ENCODE measurements around the gene CIP2A.

- TF ChIP-seq, protein P1, sequence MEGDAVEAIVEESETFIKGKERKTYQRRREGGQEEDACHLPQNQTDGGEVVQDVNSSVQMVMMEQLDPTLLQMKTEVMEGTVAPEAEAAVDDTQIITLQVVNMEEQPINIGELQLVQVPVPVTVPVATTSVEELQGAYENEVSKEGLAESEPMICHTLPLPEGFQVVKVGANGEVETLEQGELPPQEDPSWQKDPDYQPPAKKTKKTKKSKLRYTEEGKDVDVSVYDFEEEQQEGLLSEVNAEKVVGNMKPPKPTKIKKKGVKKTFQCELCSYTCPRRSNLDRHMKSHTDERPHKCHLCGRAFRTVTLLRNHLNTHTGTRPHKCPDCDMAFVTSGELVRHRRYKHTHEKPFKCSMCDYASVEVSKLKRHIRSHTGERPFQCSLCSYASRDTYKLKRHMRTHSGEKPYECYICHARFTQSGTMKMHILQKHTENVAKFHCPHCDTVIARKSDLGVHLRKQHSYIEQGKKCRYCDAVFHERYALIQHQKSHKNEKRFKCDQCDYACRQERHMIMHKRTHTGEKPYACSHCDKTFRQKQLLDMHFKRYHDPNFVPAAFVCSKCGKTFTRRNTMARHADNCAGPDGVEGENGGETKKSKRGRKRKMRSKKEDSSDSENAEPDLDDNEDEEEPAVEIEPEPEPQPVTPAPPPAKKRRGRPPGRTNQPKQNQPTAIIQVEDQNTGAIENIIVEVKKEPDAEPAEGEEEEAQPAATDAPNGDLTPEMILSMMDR (conservative IDR thresholded peaks at IDR 0.05; ENCODE audit: low read depth in 2 of 2), result no peak
- no peak for TF ChIP-seq JUNB (IDR thresholded peaks at IDR 0.05; ENCODE audit: unreplicated experiment)
- no peak for TF ChIP-seq EZH2 (IDR thresholded peaks at IDR 0.05; ENCODE audit: low read depth, unreplicated experiment)
- TF ChIP-seq, protein P2, sequence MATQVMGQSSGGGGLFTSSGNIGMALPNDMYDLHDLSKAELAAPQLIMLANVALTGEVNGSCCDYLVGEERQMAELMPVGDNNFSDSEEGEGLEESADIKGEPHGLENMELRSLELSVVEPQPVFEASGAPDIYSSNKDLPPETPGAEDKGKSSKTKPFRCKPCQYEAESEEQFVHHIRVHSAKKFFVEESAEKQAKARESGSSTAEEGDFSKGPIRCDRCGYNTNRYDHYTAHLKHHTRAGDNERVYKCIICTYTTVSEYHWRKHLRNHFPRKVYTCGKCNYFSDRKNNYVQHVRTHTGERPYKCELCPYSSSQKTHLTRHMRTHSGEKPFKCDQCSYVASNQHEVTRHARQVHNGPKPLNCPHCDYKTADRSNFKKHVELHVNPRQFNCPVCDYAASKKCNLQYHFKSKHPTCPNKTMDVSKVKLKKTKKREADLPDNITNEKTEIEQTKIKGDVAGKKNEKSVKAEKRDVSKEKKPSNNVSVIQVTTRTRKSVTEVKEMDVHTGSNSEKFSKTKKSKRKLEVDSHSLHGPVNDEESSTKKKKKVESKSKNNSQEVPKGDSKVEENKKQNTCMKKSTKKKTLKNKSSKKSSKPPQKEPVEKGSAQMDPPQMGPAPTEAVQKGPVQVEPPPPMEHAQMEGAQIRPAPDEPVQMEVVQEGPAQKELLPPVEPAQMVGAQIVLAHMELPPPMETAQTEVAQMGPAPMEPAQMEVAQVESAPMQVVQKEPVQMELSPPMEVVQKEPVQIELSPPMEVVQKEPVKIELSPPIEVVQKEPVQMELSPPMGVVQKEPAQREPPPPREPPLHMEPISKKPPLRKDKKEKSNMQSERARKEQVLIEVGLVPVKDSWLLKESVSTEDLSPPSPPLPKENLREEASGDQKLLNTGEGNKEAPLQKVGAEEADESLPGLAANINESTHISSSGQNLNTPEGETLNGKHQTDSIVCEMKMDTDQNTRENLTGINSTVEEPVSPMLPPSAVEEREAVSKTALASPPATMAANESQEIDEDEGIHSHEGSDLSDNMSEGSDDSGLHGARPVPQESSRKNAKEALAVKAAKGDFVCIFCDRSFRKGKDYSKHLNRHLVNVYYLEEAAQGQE (IDR thresholded peaks at IDR 0.05; ENCODE audit: unreplicated experiment), result no peak
Measured at GRCh38 chr3:108513961-108514360, 75.3 kb downstream of the CIP2A start.

All from GM23338 (cell line).